Measurements from ENCODE around the gene MRNIP.

The MRNIP gene

DNA sequence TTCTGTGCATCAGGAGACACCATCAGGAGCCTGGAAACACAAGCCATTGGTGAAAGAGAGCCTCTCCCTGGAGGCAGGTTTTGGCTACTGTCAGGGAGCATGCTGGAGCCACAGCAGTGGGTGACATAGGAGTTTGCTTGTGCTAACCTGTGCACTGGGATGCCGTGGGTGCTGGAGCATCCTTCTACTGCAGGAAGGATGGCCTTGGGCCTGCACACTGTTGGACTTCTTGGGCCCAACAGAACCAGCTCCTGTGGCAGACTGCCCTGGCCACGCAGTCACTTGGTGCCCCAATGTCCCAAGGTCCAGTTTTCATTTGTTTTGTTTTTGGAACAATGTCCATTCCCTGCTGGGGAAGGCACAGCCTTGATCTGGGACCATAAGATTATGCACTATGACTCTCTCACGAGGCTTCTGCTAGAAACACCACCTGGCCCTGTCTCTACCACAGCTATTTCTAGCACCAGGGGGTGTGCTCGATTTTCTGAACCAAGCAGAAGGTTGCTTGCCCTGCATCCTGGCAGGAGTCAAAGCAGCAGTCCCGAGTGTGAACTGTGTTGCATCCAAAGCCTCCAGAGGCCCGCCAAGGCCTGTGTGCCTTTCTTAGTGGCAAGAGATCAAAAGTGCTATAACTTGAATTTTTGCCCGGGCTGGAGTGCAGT is 70.3 kb downstream of the MRNIP start:
- no peak for DNase-seq
